Coronary artery (tissue), 2 donors: ENCODE data around the gene DNAJC18.

Experiments
- DNase-seq: peaks from one replicate; pipeline ENCODE4 v3.0.0-alpha.2; 2017; ENCODE audit warnings: low spot score
- H3K27ac ChIP-seq, 2 donors: fragments of 200-600 bp; sonication (generic); one replicate each; pipeline ENCODE4 v1.5.1; 2016 to 2019
- H3K4me3 ChIP-seq: fragments of 200-600 bp; sonication (generic); 2 replicates; pipeline ENCODE4 v1.5.1; 2016; ENCODE audit warnings: mild to moderate bottlenecking, moderate library complexity
- CTCF ChIP-seq: fragments of 200-600 bp; sonication (generic); IDR thresholded peaks from one replicate; pipeline ENCODE4 v1.5.1; 2019; ENCODE audit warnings: antibody characterized with exemption

The DNAJC18 gene

GRCh38 chr5:139369181-139369580 is 70.1 kb downstream of the DNAJC18 start:
- TF ChIP-seq CTCF: no peak
- H3K27ac ChIP-seq: no peak overlapping the region

GRCh38 chr5:139368613-139369012 is 70.7 kb downstream of the DNAJC18 start:
- DNase-seq: no peak
- TF ChIP-seq CTCF: no peak
- H3K27ac ChIP-seq: no peak overlapping the region
- no peak overlapping the region for H3K4me3 ChIP-seq

More at GRCh38 chr5:139369181-139369580, 70.1 kb downstream of the DNAJC18 start:
- H3K4me3 ChIP-seq: no peak overlapping the region
- DNase-seq: no peak

GRCh38 chr5:139364466-139364865 is 74.9 kb downstream of the DNAJC18 start:
- TF ChIP-seq CTCF: no peak
- DNase-seq: no peak
- no peak overlapping the region for H3K27ac ChIP-seq
- no peak overlapping the region for H3K4me3 ChIP-seq

- no peak for TF ChIP-seq CTCF
- Histone ChIP-seq H3K27ac (no peak overlapping the region), H3K4me3 (no peak overlapping the region)
- no peak for DNase-seq
Measured at GRCh38 chr5:139363937-139364336, 75.4 kb downstream of the DNAJC18 start.

- Histone ChIP-seq H3K4me3 (no peak overlapping the region), H3K27ac (no peak overlapping the region)
- DNase-seq: no peak
- TF ChIP-seq CTCF: no peak
Measured at GRCh38 chr5:139361835-139362429, 77.4 kb downstream of the DNAJC18 start.

GRCh38 chr5:139360384-139360783 is 78.9 kb downstream of the DNAJC18 start:
- no peak for TF ChIP-seq CTCF
- no peak overlapping the region for H3K27ac ChIP-seq
- no peak overlapping the region for H3K4me3 ChIP-seq
- no peak for DNase-seq
